Skin epidermis (tissue), 12 donors: ENCODE measurements around the gene ABLIM2.
"Not testable (repeated sequence)": the region's sequence is repeated elsewhere in the genome, so short reads cannot be mapped to it uniquely, and the experiment has no call there.

Experiments used
- H3K27ac ChIP-seq, 21 experiments: fragments of 200-600 bp; sonication (generic) in 11 of 21; one replicate each; pipeline ENCODE4 v1.5.0; 2020; ENCODE audit warnings: mild to moderate bottlenecking in 3 of 21, inconsistent platforms in 2 of 21, moderate library complexity in 2 of 21
- H3K4me3 ChIP-seq, 7 experiments: fragments of 200-600 bp; sonication (generic) in 2 of 7; one replicate each; pipeline ENCODE4 v1.5.0; 2020; ENCODE audit warnings: inconsistent platforms in 2 of 7, mild to moderate bottlenecking in 2 of 7, moderate library complexity in 1 of 7

Gene ABLIM2

GRCh38 chr4:7964459-7964858 is 194.2 kb downstream of the ABLIM2 start:
- H3K4me3 ChIP-seq: no peak overlapping the region
- peak overlapping the region in 15 of 21 experiments; percentile 9 to 75 (median 67) for H3K27ac ChIP-seq

- no peak overlapping the region for H3K27ac ChIP-seq
- H3K4me3 ChIP-seq: no peak overlapping the region
Observed at GRCh38 chr4:7963691-7964090, 194.9 kb downstream of the ABLIM2 start.

GRCh38 chr4:7962609-7963508 is 195.8 kb downstream of the ABLIM2 start:
- H3K4me3 ChIP-seq: no peak overlapping the region
- H3K27ac ChIP-seq: no peak overlapping the region

- H3K4me3 ChIP-seq: no peak overlapping the region
- peak overlapping the region in 14 of 21 experiments; percentile 0 to 76 (median 38) for H3K27ac ChIP-seq
Observed at GRCh38 chr4:7960790-7961655, 197.6 kb downstream of the ABLIM2 start.

GRCh38 chr4:7960017-7960789 is 198.4 kb downstream of the ABLIM2 start:
- Histone ChIP-seq H3K4me3 (no peak overlapping the region), H3K27ac (peak overlapping the region in 11 of 21 experiments; percentile 10 to 76 (median 34))

GRCh38 chr4:7959078-7959477 is 199.5 kb downstream of the ABLIM2 start:
- no peak overlapping the region for H3K4me3 ChIP-seq
- no peak overlapping the region for H3K27ac ChIP-seq

GRCh38 chr4:7956934-7957656 is 201.5 kb downstream of the ABLIM2 start:
- Histone ChIP-seq H3K4me3 (no peak overlapping the region), H3K27ac (no peak overlapping the region)

GRCh38 chr4:7956270-7956808 is 202.3 kb downstream of the ABLIM2 start:
- H3K4me3 ChIP-seq: no peak overlapping the region
- H3K27ac ChIP-seq: peak overlapping the region in 1 of 21 experiments; percentile 23

- H3K27ac ChIP-seq: no peak overlapping the region
- H3K4me3 ChIP-seq: no peak overlapping the region
Observed at GRCh38 chr4:7955393-7955792, 203.2 kb downstream of the ABLIM2 start.

- no peak overlapping the region for H3K27ac ChIP-seq
- no peak overlapping the region for H3K4me3 ChIP-seq
Observed at GRCh38 chr4:7952615-7953014, 206.0 kb downstream of the ABLIM2 start.

GRCh38 chr4:7950301-7951092 is 208.1 kb downstream of the ABLIM2 start:
- no peak overlapping the region for H3K4me3 ChIP-seq

GRCh38 chr4:7949759-7950158 is 208.9 kb downstream of the ABLIM2 start:
- Histone ChIP-seq H3K27ac (no peak overlapping the region), H3K4me3 (no peak overlapping the region)

More at GRCh38 chr4:7950301-7951092, 208.1 kb downstream of the ABLIM2 start:
- no peak overlapping the region for H3K27ac ChIP-seq

GRCh38 chr4:7947927-7948326 is 210.7 kb downstream of the ABLIM2 start:
- Histone ChIP-seq H3K27ac (no peak overlapping the region), H3K4me3 (no peak overlapping the region)

GRCh38 chr4:7945709-7946380 is 212.8 kb downstream of the ABLIM2 start:
- no peak overlapping the region for H3K27ac ChIP-seq
- no peak overlapping the region for H3K4me3 ChIP-seq

GRCh38 chr4:7944599-7945220 is 213.9 kb downstream of the ABLIM2 start:
- Histone ChIP-seq H3K4me3 (no peak overlapping the region), H3K27ac (no peak overlapping the region)

GRCh38 chr4:7943688-7944087 is 214.9 kb downstream of the ABLIM2 start:
- not testable (repeated sequence) for H3K27ac ChIP-seq, H3K4me3 ChIP-seq

- Histone ChIP-seq H3K4me3 (no peak overlapping the region), H3K27ac (no peak overlapping the region)
Observed at GRCh38 chr4:7943211-7943610, 215.4 kb downstream of the ABLIM2 start.
